ENCODE data around the gene B3GAT1.
"Not testable (repeated sequence)": the region's sequence is repeated elsewhere in the genome, so short reads cannot be mapped to it uniquely, and the experiment has no call there.

B3GAT1 gene, protein sequence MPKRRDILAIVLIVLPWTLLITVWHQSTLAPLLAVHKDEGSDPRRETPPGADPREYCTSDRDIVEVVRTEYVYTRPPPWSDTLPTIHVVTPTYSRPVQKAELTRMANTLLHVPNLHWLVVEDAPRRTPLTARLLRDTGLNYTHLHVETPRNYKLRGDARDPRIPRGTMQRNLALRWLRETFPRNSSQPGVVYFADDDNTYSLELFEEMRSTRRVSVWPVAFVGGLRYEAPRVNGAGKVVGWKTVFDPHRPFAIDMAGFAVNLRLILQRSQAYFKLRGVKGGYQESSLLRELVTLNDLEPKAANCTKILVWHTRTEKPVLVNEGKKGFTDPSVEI

DNA sequence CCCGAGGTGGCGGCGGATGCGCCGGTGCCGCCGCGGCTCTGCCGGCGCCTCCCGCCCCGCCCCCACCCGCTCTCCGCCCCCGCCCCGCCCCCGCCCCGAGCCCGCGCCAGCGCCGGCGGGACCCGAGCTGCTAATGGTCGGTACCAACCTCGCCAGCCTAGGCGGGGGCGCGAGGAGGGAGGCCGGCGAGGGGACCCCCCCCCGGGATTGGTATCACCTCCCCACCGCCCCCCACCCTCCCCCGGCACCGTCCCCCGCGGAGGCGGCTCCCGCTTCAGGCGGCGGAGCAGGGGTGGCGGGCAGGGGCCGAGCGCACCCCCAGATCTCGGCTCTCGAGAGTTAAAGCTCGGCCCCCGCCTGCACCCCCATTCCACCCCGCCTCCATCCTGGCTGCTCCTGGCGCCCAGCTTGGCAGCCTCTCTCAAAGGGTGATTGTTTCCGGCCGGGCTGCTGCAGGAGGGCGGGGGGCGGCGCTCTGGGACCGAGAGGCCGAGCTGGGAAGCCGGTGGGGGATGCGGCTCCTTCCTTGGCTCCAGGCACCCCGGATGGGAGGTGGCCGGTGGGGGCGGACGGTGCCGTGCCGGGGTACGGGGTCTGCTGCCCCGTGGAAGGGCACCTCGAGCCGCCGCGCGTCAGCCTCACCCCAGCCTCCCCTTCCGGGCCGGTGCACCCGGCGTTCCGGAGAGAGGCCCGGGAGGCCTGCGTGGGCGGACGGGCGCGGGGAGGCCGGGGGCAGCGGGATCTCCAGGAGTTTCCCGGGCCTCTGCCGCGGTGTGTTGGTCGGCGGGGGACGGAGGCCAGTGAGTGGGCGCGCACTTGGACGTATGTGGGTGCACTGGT lies at the start of gene B3GAT1:
Gene B3GAT1, minus strand, starts transcription at position 40 of the 840 bp plus-strand sequence. CDS start 24,583 bp downstream, outside the sequence.
- no peak for DNase-seq

DNA sequence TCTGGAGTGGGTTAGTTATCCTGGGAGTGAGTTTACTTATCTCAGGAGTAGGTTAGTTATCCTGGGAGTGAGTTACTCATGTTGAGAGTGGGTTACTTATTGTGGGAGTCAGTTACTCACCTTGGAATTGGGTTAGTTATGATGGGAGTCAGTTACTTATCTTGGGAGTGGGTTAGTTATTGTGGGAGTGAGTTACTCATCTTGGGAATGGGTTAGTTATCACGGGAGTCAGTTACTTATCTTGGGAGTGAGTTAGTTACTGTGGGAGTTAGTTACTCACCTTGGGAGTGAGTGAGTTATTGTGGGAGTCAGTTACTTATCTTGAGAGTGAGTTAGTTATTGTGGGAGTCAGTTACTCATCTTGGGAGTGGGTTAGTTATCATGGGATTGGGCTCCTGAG lies 49.6 kb upstream of the B3GAT1 start:
- DNase-seq, result no peak

DNA sequence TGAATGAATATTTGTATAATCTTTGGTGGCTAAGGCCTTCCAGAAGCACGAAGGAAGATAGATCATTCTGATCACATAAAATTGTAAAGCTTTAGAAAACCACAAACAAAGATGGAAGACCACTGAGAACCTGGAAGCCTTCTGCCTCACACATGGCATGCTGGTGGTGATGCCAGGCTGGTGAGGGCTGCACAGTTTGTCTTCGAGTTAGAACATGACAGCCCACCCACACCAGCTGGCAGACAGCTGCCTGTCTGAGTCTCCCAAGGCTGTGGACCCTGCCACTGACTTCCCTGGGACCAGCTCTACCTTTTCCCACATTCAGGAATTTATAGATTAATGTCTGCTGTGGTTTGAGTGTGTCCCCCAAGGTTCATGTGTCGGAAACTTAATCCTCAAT lies 48.8 kb upstream of the B3GAT1 start:
- no peak for DNase-seq

DNA sequence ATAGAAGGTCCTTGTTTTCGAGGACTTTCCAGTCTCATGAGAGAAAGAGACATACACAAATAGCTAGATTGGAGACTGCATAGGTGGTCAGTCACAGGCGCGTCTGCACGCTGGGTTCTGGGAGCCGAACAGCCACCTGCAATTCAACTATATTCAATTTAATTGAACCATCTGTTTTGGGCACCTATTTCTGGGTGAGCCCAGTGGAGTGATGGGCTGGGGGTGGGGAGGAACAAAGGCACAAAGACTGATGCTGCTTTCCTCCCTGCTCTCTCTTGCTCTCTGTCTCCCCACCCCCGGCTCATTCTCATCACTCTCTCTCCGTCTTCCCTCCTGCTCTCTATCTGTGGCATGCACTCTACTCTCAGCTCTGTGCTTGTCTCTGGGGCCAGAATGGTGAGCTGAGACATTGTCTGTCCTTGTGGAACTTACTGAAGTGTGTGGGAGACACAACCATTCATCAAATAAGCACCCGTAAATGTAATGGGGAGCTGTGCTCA lies 48.1 kb upstream of the B3GAT1 start:
- no peak for DNase-seq

DNA sequence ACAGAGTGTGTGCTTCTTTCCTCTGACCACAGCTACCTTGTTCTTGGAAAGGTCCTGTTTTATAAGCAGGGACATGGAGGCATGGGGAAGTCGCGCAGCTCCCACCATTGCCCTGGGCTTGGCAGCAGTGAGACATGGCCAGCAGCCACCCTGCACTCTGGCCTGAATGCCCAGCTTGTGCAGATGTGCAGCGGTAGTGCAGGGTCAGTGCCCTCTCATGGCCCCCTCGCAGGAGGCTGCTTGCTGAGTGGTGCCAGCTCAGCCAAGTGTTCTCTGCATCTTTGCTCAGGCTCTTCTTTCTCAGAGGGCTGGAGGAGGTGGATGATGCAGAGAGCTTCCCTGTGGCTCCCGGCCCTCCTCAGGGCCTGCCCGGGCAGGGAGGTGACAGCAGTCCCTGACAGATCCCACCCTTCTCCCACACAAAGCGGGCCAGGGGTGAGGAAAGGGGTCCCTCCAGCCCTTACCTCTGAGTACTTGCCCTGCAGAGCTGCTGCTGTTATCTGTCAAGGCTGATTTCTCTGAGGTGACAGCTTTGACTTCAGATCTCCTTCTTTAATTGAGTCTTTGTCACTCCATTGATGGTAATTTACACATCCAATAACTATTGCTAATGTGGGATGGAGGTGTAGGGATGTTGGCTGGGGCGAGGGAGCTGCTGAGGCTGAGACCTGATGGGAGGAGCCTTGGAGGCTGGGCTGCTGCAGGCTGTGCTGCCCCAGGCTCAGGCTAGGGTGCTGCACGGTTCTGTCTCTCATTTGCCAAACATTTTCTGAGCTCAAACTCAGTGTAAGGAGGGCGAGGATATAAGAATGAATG lies 47.4 kb upstream of the B3GAT1 start:
- DNase-seq, result no peak

DNA sequence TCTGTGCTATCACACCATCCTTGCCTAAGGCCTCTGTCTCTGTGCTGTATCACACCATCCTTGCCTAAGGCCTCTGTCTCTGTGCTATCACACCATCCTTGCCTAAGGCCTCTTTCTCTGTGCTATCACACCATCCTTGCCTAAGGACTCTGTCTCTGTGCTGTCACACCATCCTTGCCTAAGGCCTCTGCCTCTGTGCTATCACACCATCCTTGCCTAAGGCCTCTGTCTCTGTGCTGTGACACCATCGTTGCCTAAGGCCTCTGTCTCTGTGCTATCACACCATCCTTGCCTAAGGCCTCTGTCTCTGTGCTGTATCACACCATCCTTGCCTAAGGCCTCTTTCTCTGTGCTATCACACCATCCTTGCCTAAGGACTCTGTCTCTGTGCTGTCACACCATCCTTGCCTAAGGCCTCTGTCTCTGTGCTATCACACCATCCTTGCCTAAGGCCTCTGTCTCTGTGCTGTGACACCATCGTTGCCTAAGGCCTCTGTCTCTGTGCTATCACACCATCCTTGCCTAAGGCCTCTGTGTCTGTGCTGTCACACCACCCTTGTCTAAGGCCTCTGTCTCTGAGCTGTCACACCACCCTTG lies 45.5 kb upstream of the B3GAT1 start:
- DNase-seq, result not testable (repeated sequence)

DNA sequence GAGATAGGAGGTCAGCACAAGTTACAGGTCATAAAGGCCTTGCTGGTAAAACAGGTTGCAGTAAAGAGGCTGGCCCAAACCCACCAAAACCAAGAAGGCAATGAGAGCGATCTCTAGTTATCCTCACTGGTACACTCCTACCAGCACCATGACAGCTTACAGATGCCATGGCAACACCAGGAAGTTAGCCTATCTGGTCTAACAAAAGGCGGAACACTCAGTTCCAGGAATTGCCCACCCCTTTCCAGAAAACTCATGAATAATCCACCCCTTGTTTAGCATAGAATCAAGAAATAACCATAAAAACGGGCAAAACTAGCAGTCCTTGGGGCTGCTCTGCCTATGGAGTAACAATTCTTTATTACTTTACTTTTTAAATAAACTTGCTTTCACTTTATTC lies 43.5 kb upstream of the B3GAT1 start:
- no peak for DNase-seq

DNA sequence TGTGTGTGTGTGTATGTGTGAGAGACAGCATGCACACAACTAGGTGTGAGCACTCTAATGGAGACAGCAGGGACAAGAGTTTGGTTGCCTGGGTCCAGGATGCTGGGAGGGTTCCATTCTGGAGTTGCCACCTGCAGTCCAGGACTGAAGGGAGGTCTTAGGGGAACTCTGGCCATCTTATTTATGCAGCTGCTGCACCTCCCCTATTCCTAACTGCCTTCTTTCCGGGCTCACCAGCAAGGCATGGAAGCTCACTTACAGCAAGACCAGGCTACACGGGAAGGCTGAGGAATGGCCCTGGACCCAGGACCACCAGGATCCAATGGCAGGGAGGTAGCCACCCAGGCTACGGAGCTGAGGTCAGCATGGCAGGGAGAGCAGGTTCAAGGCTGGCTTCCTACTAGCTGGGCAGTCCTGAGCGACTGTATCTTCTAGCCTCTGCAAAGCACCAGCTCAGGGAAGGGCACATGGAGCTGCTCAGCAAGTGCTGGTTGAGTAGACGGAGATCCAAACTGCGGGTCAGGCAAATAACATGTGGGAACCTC lies 42.2 kb upstream of the B3GAT1 start:
- no peak for DNase-seq

DNA sequence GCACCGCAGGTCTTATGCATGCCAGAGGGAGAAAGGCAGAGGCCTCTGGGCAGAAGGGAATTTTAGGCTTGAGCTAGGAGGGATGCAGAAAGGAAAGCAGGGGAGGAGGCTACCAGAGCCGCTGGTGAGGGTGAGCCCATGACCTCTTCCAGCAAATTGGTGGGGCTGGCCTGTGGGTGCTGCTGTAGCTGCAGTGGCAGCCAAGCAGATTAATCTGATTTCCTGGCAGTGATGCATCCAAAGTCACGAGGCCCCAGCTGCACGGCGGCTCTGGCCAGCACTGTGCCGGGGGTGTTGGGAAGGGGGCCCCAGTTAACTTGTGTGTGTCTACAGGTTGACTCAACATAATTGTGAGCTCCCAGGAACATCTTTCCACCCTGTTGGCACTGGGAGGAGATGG lies 41.4 kb upstream of the B3GAT1 start:
- DNase-seq, result no peak

DNA sequence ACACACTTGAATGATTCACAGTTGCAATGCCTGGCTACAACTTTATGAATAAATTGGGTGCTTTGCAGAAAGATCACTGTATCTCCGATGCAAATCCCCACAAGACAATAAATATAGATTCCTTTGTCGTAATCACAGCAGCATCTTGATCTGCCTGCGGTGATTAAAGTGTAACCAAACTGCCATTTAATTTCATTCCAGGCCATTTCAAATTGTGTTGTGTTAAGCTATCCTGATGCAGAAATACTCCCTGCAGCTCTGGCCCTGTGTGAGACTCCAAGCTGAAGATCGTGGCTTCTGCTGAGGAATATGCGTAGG lies 40.8 kb upstream of the B3GAT1 start:
- DNase-seq, result no peak

DNA sequence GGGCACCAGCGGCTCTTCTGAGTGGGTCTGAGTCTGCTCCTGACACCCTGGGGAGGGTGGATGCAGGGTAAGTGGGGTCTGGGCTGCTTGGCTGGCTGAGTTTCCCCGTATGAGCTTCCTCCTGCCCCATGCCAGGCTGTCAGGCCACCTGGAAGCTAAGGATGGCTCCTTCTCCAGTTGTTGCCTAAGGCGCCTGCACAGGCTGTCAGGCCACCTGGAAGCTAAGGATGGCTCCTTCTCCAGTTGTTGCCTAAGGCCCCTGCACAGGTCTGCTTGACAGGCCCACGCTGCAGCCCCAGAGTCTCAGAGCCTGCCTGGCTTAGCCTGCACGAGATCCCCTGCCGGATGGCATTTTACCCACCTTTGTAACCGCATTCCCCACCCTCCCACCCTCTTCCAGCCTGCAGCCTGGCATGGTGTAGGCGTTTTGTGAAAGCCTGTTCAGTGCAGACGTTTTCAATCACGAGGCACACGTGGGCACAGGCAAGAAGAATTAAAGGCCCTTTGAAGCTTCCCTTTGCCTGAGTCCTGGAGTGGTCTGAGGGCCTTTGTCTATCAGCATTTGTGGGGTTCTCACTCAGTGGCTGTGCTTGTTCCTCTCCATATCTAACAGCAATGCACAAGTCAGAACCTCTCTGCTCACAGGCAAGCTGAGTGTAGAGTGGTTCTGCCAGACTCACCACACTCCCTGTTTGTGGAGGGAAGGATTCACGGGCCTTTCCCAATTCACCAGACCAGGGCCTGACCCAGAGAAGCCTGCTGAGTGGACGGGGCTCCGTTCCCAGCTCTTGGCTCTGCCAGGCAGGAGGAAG lies 40.2 kb upstream of the B3GAT1 start:
- DNase-seq, result no peak

DNA sequence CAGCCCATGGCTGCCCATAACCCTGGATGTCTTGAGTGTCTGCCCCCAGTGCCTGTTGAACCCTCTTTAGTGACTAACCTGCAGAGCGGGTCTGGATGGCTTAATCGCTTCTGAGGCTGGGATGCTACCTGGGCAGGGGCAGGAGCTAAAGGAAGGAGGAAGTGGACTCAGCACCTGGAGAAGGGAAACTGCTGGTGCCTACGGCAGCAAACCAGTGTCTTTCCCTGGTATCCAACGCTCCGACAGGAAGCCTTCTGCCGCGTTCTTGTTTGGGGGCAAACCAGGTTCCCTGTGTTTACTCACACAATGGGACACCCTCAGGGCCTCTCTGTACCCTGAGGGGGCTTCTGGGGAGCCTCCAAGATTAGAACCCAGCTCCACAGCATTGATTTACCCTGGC lies 38.1 kb upstream of the B3GAT1 start:
- no peak for DNase-seq

DNA sequence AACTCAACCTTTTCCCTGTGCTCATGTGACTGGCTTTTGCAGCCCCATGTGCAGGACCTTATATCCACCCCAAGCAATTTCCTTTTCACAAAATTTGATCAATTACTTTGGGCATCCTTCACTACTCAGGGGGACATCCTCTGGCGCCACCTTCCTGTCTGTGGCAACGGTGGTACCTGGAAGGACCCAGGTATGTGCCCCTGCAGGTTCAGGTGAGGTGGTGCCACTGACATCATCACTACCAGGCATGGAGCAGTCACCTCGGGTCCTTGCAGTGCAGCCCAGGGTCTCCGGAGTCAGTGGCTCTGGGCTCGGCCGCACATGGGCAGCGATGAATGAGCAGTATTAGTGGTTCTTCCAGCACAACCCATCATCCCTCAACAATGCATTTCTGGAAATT lies 37.7 kb upstream of the B3GAT1 start:
- no peak for DNase-seq

DNA sequence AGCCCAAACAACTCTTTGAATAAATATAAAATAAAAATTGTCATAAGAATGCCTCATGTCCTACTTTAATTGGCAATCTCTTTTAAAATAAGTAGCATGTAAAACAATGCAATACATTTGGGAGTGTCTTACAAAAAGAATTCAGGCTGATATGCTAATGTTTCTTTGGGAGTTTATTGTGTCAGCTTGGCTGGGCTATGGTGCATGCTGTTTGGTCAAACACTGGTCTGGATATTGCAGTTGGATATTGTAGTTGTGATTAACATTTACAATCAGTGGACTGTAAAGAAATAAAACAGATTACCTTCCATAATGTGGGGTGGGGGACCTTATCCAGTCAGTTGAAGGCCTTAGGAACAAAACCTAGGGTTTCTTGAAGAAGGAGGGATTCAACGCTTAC lies 37.0 kb upstream of the B3GAT1 start:
- no peak for DNase-seq

DNA sequence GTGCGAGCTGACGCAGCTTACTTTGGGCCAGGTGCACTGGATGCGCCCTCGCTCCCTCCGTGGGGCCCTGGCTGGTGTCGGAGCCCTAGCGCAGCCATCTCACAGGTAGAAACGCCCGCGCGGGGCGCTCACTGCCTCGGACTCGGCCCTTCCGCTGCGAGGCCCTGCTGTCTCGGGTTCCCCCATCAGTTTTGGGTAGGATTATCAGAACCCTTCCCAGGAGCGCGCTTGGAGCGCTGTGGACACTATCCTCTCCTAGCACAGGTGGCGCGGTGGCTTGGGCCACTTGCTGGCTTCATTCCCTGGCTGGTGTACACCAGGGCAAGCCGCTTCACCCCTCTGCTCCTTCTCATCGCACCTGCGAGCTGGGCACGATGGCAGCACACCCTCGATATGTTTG lies 35.7 kb upstream of the B3GAT1 start:
- DNase-seq, result no peak

DNA sequence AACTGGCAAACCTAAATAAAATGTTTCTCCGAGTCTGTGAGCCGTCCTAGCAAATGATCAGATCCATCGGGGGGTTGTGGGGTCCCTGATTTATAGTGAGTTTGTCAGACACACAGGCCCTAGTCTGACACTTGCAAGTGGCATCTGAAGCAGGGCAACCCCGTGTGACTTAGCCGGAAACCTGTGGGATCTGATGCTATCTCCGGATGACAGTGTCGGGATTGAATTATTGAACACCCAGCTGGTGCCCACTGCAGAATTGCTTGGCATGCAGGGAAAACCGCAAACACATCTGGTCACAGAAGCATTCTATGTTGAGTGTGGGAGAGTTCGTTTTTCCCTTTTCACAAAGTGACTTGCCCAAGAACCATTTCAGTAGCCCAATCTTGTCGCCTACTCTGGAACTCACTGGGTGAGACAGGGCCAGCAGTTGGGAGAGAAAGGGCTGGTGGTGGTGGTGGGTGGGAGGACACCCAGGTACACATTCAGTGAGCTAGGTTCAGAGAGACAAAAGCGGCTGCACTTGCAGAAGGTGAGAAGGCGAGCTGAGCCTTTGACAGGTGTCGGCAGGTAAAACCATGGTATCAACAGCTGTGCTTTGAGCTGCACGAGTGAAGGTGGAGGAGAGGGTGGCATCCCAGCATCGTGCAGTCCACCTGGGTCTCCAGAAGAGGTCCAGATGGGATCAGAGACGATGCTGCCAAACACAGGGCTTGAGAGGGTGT lies 33.7 kb upstream of the B3GAT1 start:
- DNase-seq, result no peak

DNA sequence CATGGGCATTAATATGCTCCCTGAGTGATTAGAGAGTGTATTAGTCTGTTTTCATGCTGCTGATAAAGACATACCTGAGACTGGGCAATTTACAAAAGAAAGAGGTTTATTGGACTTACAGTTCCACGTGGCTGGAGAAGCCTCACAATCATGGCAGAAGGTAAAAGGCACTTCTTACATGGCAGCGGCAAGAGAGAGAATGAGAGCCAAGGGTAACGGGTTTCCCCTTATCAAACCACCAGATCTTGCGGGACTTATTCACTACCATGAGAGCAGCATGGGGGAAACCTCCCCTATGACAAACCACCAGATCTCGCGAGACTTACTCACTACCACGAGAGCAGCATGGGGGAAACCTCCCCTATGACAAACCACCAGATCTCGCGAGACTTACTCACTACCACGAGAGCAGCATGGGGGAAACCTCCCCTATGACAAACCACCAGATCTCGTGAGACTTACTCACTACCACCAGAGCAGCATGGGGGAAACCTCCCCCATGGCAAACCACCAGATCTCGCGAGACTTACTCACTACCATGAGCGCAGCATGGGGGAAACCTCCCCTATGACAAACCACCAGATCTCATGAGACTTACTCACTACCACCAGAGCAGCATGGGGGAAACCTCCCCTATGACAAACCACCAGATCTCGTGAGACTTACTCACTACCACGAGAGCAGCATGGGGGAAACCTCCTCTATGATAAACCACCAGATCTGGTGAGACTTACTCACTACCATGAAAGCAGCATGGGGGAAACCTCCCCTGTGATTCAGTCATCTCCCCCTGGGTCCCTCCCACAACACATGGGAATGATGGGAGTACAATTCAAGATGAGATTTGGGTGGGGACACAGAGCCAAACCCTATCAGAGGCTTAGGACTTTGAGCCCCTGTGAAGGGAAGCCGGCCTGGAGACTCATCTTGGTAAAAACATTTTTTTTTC lies 32.4 kb upstream of the B3GAT1 start:
- not testable (repeated sequence) for DNase-seq

DNA sequence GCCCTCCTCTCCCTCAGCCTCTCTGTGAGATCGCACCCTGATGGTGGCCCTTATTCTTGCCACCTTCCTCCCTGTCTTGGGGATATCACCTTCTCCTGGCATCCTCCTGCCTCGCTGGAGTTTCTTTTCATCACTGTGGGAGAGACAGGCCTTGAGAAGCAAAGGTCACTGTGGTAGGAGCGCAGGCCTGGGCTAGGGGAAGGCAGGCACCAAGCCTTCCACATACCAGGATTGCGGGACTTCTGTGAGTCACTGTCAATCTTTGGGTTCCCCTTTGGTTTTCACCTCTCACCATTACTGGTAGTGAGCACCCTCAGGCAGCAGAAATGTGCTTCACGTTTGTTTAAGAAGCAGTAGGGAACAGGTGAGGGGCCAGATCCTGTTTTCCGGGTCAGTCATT lies 31.2 kb upstream of the B3GAT1 start:
- DNase-seq, result no peak

DNA sequence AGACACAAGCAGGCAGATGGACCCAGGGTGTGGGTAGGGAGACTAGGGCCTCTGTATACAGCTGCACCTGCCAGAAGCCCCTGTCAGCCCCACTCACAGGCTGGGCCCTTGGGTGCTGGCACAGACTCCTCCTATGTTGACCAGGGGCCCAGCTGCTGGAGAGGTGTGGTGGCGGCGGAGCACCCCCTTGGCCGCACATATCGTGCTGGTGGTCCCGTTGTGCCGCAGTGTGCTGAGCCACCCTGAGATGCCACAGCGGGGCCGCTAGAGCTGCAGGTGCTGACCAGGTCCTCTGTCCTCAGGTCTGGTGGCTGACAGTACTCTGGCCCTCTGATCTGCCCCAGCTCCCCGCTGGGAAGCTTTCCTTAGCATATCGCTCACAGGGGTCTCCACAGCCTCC lies 30.2 kb upstream of the B3GAT1 start:
- no peak for DNase-seq

DNA sequence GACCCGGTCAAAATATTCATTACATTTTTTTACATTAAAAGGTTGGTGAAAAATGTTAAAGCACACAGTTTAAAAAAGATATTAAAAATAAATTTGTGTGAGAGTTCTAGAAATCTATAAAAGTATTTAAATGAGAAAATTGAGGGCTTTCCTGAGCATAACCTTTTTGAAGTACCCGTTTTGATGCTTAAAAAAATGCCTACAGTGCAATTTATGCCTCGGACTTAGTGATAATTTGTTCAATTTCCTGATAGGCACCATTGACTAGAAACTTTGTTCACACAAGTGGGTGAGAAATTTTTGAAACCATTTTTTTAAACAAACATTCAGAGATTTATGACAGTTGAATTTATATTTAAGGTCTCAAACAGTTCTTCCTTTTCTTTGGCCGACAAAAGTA lies 29.7 kb upstream of the B3GAT1 start:
- DNase-seq, result no peak

Data from inflammatory macrophage treated with lipopolysaccharide for 1 hour (primary cell).